ENCODE data around the gene P2RY4.
"Not testable (repeated sequence)": the region's sequence is repeated elsewhere in the genome, so short reads cannot be mapped to it uniquely, and the experiment has no call there.

The P2RY4 gene

GRCh38 chrX:70243601-70244000, 16.4 kb downstream of the P2RY4 start:
- not testable (repeated sequence) for DNase-seq (ENCODE audit: low read depth, low spot score)

GRCh38 chrX:70241501-70241900, 18.5 kb downstream of the P2RY4 start:
- DNase-seq (ENCODE audit: low read depth, low spot score), result no peak

GRCh38 chrX:70240751-70241150, 19.3 kb downstream of the P2RY4 start:
- DNase-seq (ENCODE audit: low read depth, low spot score), result no peak

- DNase-seq (ENCODE audit: low read depth, low spot score), result no peak
Observed at GRCh38 chrX:70234355-70234754, 25.6 kb downstream of the P2RY4 start, which contains the start of gene AWAT1. TSS of gene AWAT1 (plus strand) at chrX:70234655. CDS start at chrX:70234696, 41 bp downstream.

GRCh38 chrX:70231666-70232065, 28.3 kb downstream of the P2RY4 start:
- no peak for DNase-seq (ENCODE audit: low read depth, low spot score)

GRCh38 chrX:70226687-70227086, 33.3 kb downstream of the P2RY4 start:
- DNase-seq (ENCODE audit: low read depth, low spot score), result no peak

GRCh38 chrX:70226048-70226447, 34.0 kb downstream of the P2RY4 start:
- DNase-seq (ENCODE audit: low read depth, low spot score), result no peak

- no peak for DNase-seq (ENCODE audit: low read depth, low spot score)
Observed at GRCh38 chrX:70219938-70220764, 39.9 kb downstream of the P2RY4 start.

- DNase-seq (ENCODE audit: low read depth, low spot score), result not testable (repeated sequence)
Observed at GRCh38 chrX:70209570-70209969, 50.4 kb downstream of the P2RY4 start.

- no peak for DNase-seq (ENCODE audit: low read depth, low spot score)
Observed at GRCh38 chrX:70208479-70208878, 51.5 kb downstream of the P2RY4 start.

All from activated naive CD8-positive, alpha-beta T cell treated with anti-CD3 and anti-CD28 coated beads, Interleukin-2, amount 50 U/mL, for 16 hours (primary cell).